GM21360 (cell line): ENCODE measurements around the gene REPIN1.
A peak's percentile ranks its signal among the peaks of the same experiment; 100 is the strongest.
"Not testable (repeated sequence)": the region's sequence is repeated elsewhere in the genome, so short reads cannot be mapped to it uniquely, and the experiment has no call there.

Experiments
- ATAC-seq: cut with Tn5 transposase; IDR thresholded peaks from one replicate; pipeline ENCODE4 v1.9.1; 2021; ENCODE audit warnings: mild to moderate bottlenecking, moderate library complexity; ENCODE audit not compliant: unreplicated experiment

The REPIN1 gene

DNA sequence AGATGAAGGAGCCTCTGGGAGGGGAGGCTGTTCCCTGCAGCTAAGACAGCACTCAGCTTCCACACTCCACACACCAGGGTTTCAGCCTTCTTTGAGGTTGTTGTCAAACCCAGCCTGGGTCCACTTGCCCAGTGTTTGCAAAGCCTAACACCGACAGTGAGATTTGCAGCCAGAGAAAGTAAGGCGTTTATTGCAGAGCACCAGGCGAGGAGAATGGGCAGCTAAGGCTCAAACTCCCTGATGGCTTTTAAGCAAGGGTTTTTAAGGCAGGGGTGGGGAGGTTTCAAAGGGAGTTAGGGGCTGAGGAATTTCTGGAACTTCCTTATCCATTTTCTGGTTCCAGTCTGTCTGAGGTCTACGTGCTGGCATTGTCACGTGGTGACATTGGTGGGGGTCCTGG is 5.8 kb downstream of the REPIN1 start:
- ATAC-seq: no peak

DNA sequence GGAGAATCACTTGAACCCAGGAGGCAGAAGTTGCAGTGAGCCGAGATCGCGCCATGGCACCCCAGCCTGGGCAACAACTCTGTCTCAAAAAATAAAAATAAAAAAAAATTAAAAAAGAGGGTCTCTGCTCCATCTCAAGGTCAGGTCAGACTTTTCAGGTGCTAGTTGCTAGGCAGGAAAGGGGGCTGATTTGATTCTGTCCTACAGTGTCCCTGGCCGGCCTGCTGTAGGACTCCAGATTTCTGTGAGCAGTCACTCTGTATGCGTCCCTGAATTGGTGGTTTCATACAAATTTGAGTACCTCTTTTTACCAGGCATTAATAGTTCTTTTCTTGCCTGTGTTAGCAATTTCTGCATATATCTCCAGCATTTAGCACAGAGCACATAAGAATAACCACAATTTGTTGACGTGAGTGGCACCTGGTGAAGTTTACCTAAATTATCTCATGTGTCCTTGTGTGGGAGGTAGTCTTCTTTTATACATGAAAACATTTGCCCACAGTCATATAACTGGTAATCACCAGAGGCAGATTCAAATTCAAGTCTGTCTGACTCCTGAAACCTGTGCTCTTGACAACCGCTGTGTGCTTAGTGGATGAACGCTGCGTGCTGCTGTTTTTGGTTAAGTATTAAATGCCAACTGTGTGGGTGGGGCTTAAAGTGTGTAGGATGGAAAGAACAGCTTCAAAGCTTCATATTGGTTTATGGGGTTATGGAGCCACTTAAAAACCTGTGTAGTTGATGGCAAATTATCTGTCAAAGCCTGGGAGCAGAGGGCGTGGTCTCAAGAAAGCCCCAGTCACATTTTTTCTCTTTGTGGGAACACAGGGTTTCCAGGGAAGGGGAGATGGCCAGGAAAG is 7.3 kb downstream of the REPIN1 start:
- ATAC-seq: no peak

DNA sequence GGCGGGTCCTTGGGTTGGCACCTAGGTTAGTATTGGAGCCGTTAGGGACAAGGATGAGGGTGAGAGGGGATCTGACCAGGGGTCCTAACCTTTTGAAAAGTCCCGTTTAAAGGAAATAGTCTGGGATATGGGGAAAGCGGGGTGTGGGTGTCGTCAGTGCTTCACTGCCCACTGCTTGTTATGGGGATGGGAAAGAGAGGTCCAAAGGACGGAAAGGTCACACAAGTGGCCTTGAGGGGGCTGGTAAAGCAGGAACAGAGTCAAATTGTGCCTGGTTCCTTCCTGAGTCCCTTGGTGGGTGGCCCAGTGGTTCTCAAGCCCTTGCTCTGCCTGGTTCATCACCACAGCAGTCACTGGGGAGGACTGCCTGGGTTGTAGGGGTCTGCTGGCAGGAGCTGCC is 7.9 kb downstream of the REPIN1 start:
- ATAC-seq: no peak

DNA sequence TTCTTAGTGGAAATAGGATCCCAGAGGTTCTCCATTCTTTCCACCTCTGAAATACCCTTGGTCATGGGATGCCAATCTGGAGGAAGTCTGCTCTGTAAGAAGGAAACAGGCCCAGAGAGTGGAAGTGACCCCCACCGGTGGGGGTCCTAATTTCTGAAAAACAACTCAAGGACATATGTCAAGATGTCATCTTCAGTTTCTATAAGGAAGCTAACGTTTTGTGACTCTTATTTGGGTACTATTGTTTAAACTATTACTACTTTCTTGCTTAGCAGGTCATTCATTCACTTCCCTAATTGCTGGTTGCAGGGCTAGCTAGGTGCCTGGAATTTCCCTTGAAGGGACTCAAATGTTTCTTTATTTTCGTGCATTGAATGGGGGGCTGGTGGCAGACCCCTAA is 8.6 kb downstream of the REPIN1 start:
- ATAC-seq: no peak

DNA sequence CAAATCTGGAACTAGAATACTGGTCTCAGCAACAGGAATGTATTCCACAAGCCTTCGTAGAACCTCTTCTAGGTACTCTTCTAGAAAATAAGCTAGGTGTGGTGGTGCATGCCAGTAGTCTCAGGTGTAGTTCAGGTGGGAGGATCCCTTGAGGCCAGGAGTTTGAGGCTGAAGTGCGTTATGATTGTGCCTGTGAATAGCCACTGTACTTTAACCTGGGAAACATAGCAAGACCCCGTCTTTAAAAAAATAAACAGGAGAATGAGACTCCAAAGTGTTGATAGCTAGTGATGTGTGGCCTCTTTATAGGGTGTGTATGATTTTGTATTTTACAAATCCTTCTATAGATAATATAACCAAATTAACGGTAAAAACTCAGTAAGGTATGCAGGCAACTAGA is 9.0 kb downstream of the REPIN1 start:
- ATAC-seq: no peak

DNA sequence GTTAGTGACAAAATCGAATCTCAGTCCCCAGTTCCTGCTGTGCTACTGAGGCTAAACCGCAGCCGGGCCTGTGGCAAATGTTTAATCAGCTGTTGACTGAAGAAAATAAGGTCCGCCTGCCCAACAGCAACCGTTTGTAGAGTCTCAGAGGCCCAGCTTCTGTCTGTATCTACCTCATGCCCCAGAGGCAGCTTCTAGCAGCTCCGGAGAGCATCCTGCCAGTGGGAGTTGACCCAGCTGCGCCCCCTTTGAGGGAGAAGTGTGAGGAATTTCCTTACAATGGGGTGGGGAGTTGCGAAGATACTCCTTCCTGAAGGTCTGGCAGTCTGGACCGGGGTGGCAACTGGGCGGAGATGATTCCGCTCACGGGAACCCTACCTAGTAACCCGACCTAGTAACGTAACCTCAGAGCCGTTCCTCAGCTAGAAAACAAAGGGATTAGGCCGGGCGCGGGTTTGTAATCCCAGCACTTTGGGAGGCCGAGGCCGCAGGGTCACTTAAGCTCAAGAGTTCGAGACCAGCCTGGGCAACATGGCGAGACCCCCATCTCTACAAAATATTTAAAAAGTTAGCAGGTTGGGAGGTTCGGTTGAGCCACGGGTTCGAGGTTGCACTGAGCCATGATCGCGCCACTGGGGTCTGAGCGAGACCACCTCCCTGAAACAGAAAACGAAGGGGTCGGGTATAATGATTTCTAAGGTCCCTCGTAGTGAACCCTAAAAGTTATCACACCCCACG is 9.7 kb downstream of the REPIN1 start:
- ATAC-seq: no peak

DNA sequence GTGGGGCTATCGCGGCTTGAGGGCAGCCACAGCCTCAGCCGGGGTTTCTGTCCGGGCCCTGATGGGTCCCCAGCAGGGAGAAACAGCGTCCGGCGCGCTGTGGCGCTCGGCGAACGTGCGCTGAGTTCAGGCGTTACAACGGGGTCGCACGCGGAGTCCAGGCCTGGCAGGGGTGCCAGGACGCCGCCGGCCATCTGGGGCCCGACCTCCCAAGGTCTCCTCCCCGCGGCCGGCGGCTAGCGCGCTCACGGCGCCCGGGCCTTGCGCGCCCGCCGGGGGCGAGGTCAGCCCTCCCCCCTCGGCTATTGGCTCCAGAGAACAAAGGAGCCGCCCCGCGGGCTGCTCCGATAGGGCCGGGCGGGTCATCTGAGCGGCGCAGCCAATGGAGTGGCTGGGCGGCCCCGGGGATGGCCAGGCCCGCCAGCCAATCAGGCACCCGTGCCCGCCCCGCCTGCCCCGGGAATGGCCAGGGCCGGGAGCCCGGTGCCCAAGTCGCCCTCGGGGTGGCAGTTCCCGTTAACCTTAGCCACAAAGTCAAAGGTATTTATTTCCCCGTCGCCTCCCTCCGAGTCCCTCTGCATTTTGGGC is 10.3 kb downstream of the REPIN1 start, which contains the start of gene ZNF775:
Gene ZNF775 (plus strand): TSS at position 478 of the 588 bp plus-strand sequence. CDS start 9,141 bp downstream, outside the sequence.
- peak; percentile 84 for ATAC-seq

DNA sequence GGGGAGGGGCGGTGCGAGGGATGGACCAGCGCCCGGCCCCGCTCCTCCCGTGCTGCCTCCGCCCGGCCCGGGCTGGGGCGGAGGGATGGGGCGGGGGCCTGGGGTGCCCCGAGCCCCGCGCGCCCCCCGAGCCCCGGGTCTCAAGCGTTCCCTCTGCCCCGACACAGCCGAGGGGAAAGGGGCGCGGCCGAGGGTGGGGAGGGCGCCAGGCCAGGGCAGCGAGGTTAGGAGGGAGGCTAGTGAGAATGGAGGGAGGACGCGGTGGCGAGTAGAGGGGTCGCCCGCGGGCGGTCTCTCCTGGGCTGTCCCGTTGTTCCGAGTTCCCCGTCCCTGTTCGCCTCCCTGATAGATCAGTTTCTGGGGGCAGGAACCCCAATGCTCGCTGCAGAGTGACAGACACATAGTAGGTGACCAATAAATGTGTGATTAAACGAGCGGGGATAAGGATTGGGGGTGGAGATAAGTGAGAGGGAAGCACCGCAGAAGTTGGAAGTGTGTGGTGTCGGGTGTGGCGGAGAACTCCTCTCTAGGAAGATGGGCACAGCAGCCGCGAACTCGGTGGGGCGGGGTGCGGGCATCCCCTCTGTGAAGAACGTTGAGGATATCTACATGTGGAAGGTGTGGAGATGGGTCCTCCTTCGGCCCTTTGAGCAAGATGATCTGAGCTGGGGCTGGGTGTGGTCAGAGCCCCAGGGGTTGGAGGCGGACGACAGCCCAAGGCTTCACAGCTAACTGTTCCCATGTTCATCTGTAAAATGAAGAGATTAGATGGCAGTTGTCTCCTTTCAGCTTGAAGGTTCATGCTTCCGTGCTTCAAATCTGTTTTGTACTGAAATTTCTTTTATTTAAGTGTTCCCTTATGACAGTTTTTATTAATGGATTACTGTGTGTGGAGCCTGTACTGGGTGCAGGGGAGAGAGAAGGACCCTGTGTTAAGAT is 11.1 kb downstream of the REPIN1 start:
- peak; percentile 26 for ATAC-seq

DNA sequence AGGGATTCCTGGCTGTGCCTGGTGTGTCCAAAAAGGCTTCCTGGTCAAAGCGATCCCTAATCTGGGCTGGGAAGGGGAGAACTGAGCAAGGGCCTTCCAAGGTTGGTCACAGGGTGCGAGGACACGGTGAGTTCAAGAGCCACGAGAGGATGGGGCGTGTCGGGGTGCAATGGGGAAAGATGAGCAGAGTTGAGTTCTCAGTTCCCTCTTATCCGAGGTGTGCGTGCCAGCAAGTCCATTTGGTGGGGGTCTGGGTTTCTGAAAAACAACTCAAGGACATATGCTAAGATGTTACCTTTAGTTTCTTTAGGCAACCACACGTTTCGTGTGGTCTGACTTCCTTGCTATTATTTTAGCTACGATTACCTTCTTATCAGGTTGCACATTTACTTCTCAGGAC is 11.8 kb downstream of the REPIN1 start:
- no peak for ATAC-seq

DNA sequence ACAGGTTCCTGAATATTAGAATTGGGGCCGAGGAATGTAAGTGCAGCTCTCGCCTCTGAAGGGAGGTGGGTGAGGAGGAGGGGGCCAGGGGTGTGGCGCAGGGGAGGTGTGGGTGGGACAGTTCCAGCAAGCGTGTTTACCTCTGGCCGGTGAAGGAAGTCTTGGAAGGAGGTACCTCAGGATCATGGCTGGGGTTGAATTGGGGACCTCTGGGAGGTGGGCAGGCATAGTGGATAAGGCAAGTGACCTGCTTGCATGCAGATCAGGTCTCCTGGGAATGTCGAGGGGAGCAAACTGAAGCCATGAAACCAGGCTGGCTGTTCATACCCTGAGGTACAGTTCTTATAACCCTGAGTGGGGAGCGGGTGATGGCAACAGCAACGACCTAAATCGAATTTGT is 12.5 kb downstream of the REPIN1 start:
- ATAC-seq: no peak

DNA sequence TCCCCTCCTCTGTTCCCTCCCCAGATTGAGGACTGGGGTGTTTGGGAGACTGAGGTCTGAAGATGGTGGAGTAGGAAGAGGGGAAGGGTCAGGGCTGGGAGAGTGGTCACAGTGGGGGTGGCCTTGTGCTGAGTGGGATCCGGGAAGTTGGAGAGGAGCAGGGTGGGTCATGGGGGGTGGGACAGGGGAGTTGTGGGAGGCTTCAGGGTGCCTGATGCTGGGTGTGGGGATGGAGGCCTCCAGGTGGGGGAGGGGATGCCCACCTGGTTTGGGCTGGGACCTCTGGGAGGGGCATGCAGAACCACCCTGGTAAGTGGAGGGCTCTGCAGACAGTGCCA is 13.1 kb downstream of the REPIN1 start:
- no peak for ATAC-seq

DNA sequence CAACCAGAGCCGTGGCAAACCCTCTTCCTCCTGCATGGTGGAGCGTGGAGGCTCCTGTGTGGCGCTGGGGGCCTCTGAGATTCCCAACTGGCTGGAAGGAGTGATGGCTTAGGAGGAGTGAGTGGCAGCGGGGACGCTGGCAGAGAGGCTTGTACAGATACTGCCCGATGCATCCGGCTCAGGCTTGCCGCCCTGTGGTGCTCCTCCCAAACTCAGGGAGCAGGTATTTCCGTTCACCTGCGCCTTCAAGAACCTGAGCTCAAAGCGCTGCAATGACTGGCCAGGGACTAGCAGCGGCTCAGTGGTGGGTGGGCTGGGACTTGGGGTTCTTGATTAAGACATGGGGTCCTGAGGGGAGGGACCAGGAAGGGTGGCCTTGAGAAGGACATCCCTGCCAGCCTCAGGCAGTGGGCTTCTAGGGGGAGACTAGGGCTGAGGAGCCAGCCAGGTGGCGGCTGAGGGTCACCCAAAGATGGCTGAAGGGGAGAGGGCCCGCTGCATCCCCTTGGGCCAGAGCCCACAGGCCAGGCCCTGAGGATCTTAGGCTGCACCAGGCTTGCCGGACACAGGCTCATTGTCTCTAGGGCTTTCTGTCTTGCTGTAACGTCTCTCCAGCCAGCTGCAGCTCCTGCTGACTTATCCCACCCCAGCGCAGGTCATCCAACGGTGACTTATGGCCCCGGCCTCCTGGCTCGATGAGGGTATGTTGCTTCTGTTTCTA is 13.7 kb downstream of the REPIN1 start:
- ATAC-seq: no peak

DNA sequence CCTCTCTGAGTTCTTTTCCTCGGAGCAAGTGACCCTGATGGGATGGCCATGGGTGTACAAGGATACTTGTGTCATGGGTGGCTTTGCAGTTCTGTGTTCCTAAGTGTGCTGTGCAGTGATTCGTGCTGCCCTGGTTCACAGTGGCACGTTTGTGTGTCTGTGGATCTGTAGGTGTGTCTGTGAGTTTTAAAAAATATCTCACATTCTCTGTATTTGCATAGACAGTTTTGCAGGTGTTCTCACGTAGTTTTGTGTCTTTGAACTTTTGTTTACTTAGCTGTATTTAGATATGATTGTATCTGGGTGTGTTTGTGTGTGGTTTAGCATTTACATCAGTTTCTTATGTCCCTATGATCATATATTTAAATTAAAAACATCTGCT is 14.2 kb downstream of the REPIN1 start:
- ATAC-seq: no peak

DNA sequence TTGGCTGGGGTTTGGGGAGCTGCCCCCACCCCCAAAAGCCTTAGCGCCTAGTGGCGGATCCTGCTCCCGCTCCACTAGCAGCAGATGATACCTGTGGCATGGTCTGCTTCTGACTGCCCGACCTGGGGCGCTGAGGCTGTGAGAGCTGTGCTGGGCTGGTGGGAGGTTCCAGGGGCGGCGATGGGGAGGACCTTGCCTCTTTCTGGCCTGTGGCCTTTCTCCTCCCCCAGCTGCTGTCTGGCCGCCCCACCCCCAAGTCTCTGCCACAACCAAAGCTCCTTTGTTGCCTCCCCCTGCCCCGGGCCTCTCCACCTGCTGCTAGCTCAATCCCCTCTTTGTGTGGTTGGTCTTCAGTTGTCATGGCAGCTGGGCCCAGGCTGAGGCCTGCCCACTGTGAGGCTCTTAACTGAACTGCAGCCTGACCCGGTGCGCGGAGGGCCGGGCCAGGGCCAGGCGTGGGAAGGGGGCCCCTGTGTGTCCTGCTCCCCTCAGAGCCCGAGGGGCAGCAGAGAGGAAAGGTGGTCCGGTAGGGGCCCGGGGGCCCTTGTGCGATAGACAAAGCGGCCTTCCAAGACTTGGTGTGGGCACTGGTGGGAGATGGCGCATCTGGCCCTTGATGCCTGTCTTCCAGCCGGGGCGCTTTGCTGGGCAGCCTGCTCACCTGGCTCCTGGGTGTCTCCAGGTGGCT is 15.2 kb downstream of the REPIN1 start:
- ATAC-seq: no peak

DNA sequence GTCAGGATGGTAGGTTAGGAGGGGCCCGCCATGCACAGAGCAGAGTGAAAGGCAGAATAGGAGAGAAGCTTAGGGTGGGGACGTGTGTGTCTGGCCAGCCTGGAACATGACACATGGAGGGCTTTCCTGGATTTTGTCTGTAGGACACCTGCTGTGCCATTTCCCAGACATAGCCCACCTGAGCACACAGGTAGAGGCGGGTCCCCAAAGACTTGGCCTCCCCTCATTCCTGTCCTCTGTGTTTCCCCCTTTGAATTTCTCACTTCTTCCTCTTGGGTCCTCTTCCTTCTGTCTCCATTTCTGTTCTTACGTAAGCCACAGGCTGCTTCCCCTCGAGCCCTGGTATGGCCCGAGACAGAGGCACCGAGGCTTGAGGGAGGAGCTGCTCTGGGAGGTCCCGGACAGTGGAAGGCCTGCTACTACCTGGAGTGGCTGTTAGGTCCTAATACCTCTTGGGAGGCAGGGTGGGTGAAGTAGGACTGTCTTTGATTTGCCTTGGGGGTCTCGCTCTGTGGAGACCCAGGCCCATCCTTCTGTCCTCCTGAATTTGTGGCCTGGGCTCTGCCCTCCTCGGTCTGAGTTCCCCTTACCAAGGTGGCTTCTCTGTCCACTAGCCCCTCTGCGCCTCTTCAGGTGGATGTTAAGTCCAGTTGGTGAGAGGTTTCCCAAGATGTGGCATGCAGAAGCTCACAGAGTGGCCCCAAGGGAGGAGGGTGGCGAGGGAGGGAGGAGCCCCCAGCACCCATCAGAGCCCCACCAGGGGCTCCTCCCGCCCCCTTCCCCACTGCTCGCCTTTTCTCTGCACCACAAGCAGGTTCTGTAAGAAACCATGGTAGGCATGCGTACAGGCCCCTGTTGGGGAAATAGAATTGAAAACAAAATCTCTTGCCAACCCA is 16.0 kb downstream of the REPIN1 start:
- ATAC-seq: no peak

DNA sequence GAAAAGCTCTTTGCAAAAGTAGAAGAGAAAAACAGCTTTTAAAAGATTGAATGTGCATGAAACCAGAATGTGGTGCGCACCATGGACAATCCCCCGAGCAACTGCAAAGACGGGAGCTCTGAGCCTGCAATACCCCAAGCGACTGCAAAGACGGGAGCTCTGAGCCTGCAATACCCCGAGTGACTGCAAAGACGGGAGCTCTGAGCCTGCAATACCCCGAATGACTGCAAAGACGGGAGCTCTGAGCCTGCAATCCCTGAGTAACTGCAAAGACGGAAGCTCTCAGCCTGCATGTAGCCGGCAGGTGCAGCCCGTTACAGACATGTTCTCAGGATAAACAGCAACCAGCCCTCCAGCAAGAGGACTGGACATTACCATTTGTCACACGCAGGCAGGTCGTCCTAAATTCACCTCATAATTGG is 16.7 kb downstream of the REPIN1 start:
- ATAC-seq: no peak

DNA sequence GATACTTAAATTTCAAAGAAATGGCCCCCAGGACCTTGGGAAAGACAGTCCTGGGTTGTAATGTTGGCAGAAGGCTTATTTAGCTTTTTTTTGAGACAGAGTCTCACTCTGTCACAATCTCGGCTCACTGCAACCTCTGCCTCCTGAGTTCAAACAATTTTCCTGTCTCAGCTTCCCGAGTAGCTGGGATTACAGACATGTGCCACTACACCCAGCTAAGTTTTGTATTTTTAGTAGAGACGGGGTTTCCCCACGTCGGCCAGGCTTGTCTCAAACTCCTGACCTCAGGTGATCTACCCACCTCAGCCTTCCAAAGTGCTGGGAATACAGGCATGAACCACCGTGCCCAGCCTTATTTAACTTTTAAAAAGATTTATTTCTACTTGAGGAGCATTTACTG is 17.3 kb downstream of the REPIN1 start:
- ATAC-seq: not testable (repeated sequence)

DNA sequence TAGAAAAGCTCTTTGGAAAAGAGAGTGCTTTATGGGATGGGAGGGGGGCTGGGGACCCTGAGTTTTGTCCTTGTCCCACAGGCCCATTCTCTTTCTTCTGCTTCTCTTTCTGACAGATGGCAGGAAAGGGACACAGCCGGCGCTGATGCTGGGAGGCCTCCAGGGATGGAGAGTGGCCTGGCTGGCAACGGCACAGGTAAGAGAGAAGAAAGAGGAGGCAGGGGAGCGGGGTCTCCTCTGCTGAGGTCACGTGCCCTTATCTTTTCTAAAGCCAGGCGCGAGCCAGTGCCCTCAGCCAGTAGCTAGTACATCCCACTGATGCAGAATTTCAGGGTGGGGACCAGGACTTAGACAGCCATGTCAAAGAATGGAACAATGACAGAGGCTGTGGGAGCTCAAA is 19.7 kb downstream of the REPIN1 start:
- no peak for ATAC-seq
